NB4 (cell line): Measurements from ENCODE around the gene SMAD3.

Source experiments
- POLR2A ChIP-seq: IDR thresholded peaks from 2 replicates; pipeline ENCODE4 v1.6.1; 2011; ENCODE audit warnings: mild to moderate bottlenecking; ENCODE audit not compliant: insufficient read length; ENCODE audit errors: extremely low read depth
- TF ChIP-seq, protein P1 (sequence below): IDR thresholded peaks from one replicate; pipeline ENCODE4 v1.5.1; 2012; ENCODE audit warnings: low read depth, low read length

DNA sequence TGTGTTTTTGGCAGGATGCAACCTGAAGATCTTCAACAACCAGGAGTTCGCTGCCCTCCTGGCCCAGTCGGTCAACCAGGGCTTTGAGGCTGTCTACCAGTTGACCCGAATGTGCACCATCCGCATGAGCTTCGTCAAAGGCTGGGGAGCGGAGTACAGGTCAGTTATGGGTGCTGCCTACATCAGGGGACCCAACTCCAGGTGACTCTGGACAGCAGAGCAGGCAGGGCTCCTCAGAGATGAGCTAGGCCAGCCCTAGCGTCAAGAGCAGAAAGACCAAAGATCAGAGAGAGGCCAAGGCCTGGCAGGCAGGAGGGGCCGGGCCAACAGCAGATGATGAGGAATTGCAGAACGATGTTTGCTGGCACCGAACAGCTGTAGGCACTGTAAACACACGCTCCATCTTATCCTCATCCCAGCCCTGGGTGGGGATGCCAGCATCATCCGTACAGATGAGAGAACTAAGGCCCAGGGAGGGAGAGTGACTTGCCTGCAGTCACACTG, 122.0 kb downstream of the SMAD3 start:
- TF ChIP-seq, protein P1, sequence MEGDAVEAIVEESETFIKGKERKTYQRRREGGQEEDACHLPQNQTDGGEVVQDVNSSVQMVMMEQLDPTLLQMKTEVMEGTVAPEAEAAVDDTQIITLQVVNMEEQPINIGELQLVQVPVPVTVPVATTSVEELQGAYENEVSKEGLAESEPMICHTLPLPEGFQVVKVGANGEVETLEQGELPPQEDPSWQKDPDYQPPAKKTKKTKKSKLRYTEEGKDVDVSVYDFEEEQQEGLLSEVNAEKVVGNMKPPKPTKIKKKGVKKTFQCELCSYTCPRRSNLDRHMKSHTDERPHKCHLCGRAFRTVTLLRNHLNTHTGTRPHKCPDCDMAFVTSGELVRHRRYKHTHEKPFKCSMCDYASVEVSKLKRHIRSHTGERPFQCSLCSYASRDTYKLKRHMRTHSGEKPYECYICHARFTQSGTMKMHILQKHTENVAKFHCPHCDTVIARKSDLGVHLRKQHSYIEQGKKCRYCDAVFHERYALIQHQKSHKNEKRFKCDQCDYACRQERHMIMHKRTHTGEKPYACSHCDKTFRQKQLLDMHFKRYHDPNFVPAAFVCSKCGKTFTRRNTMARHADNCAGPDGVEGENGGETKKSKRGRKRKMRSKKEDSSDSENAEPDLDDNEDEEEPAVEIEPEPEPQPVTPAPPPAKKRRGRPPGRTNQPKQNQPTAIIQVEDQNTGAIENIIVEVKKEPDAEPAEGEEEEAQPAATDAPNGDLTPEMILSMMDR: no peak
- TF ChIP-seq POLR2A: no peak
